Activated CD4-positive, alpha-beta T cell treated with anti-CD3 and anti-CD28 coated beads for 4 hours (primary cell): Measurements from ENCODE around the gene TNF.

Source experiments
- DNase-seq, 2 donors: peaks; one replicate each; pipeline ENCODE4 v3.0.0-alpha.2; 2020

Gene TNF

DNA sequence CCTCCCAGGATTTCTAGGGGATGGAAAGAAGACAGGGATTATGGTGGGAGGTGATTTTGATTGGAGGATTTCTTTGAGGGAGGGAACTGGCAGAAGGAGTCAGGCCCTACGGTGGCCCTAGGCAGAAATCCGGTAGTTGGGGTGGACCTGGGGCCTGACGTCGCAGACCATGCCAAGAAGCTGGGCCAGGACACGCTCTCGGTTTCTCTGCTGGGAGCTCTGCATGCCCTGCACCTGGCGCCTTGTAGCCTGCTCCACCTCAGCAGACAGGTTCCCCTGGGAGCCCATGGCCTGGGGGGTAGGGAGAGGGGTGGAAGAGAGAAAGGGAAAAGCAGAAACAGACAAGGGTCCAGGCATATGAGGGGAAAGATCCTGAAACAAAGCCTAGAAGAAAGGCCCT is 30.1 kb upstream of the TNF start:
- DNase-seq: no peak

DNA sequence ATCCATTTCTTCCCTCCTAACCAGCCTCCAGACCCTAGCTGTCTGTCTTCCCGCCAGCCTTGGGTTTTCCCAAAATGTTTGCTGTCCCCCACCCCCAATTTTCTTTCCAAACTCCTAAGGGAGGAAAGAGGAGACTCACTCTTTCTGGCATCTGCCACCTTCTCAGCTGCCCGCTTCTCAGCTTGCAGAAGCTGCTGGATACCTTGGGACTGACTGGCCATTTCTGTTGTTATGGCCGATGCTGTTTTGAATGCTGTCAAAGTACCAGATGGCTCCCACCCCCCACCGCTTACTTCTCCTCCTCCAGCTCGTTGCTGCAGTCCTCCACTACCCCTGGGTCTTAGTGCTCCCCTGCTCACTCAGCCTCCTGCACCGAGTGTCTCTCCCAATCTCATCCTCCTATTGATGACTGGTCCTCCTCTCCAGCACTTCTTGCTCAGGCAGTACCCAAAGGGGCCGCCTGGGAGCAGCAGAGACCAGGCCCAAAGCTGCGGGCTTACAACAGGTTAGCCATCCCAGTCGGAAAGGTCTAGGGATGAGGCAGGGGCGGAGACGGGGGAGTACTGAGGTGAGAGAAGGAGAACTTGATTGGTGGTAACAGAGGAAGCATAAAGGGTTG is 28.9 kb upstream of the TNF start, which contains the start of gene ATP6V1G2:
Gene ATP6V1G2, minus strand, starts transcription at position 270 of the 619 bp plus-strand sequence. Its CDS starts 49 bp downstream, at position 221.
- peak; percentile 80 to 85 for DNase-seq

DNA sequence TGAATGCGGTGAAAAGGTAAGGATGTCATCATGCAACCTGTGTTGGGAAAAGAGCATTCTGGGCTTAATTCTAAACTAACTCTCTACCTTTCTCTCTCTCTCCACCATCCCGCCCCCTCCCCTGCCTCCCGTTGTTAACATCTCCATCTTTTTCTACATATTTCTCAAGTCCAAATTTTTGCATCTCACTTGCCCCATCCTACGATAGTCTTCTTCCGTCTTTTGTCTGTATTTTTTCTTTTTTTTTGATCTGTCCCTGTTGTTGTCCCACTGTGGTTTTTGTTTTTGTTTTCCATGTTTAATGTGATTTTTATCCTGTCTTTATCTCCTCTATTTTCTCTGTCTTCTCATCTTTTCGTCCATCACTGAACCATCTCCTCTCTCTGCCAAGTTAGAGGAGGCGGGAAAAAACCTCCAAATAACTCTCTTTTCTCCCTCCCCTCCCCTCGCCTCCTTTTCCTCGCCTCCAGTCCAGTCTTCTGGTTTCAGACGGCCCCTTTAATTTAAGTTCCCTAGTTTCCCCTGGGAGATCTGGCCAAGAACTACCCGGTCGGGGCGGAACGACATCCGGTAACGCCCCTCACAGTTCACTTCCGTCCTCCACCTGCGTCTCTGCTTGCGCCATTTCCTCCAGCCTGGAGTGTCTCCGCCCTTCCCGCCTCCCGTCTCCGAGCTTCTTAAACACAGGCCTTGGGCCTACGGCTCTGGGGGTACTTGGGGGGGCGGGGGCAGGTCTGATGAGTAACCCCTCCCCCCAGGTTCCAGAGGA is 28.2 kb upstream of the TNF start, which contains the start of gene NFKBIL1:
Gene NFKBIL1, plus strand, starts transcription at position 651 of the 769 bp plus-strand sequence. Its CDS starts 87 bp downstream, at position 738.
- peak; percentile 86 to 89 for DNase-seq

DNA sequence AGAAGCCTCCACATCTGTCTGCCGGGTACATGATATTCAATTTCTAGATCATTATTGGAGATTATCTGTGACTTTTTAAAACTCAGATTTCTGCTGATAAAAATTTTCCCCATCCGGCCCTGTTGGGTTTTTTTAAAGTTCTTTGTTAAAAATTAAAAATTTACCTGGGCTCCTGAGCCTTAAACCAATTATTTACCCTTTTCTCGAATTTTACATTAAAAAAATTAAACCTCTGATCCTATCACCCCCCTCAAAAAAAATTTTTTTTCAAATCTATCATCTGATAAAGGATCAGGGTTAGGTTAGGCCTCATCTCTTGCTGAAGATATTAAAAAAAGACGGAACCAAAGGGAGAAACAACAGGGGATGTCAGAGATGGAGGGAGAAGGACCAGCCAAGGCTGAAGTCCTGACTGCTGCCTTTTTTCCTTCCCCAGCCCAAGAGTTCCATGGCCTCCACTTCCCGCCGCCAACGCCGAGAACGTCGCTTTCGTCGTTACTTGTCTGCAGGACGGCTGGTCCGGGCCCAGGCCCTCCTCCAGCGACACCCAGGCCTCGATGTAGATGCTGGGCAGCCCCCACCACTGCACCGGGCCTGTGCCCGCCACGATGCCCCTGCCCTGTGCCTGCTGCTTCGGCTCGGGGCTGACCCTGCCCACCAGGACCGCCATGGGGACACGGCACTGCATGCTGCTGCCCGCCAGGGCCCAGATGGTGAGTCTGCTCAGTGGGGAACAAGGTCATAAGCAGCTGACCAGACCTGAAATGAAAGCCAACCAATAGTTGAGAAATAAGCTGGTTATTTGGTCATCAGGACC is 27.4 kb upstream of the TNF start:
- DNase-seq: no peak

DNA sequence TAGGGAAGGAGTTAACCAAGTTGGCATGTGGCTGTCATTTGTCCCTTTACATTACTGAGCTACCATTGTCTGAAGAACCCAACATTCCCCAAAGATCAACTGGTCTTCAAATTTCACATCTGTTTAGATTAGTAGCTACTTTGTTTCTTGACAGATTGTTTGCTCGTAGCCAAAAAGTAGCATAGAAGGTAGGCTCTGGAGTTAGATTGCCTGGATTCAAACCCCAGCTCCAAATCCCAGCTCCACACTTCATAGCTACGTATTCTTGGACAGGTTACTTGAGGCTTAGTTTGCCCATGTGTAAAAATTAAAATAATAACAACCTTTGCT is 26.9 kb upstream of the TNF start:
- DNase-seq: no peak

DNA sequence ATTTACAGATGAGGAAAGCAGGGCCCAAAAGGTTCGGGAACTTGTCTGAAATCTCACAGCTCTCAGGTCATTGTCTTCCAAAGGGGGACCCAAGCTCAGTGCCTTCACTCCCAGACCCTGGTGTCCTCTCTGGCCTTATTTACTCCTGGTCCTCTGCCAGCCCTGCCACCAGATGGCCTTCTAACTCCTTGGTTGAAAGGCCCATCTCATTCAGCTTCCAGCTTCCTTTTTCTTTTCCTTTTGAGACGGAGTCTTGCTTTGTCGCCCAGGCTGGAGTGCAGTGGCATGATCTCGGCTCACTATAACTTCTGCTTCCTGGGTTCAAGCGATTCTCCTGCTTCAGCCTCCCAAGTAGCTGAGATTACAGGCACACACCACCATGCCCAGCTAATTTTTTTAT is 24.0 kb upstream of the TNF start:
- DNase-seq: peak; percentile 67 to 70

DNA sequence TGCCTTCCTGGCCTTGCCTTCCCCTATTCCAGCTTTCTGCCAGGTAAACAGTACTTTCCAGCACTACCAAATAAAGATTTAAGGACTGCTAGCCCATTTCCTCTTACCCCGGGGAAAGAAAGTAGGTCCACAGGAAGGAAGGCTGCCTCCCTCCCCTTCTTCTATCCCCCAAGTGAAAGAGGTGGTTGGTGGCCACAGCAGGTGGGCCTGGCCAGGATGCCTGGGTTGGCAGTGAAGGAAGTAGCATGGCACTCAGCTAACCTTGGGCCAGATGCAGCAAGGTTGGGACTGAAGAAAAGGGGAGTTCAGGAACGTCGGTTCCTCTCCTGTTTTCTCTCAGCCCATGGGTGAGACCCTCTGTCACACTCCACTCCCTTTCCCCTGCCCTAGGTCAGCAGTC is 19.1 kb upstream of the TNF start:
- DNase-seq: no peak

DNA sequence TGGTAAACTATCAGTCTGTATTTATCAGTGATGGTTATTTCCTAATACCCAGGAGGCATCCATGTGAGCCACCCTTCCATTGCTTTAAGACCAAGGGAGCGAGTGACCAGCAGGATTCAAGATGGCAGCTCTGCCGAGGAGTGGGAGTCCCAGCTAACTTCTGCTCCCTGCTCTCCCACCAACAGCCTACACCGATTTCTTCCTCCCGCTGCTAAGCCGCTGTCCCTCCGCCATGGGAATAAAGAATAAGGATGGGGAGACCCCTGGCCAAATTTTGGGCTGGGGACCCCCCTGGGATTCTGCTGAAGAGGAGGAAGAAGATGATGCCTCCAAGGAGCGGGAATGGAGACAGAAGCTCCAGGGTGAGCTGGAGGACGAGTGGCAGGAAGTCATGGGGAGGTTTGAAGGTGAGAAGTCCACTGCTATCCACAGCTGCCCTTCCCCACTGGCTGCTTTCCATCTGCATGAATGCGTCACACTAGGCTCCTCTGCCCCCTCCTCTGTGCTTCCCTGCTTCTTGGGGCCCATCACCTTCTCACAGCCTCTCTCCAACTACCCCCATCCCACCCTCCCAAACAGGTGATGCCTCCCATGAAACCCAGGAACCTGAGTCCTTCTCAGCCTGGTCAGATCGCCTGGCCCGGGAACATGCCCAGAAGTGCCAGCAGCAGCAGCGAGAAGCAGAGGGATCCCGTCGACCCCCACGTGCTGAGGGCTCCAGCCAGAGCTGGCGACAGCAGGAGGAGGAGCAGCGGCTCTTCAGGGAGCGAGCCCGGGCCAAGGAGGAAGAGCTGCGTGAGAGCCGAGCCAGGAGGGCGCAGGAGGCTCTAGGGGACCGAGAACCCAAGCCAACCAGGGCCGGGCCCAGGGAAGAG is 17.7 kb upstream of the TNF start:
- DNase-seq: no peak

DNA sequence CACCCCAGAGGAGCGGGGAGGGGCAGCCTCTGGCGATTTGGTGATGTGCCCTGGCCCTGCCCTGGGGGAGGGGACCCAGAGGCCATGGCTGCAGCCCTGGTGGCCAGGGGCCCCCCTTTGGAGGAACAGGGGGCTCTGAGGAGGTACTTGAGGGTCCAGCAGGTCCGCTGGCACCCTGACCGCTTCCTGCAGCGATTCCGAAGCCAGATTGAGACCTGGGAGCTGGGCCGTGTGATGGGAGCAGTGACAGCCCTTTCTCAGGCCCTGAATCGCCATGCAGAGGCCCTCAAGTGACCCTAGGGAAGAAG is 17.1 kb upstream of the TNF start:
- no peak for DNase-seq

DNA sequence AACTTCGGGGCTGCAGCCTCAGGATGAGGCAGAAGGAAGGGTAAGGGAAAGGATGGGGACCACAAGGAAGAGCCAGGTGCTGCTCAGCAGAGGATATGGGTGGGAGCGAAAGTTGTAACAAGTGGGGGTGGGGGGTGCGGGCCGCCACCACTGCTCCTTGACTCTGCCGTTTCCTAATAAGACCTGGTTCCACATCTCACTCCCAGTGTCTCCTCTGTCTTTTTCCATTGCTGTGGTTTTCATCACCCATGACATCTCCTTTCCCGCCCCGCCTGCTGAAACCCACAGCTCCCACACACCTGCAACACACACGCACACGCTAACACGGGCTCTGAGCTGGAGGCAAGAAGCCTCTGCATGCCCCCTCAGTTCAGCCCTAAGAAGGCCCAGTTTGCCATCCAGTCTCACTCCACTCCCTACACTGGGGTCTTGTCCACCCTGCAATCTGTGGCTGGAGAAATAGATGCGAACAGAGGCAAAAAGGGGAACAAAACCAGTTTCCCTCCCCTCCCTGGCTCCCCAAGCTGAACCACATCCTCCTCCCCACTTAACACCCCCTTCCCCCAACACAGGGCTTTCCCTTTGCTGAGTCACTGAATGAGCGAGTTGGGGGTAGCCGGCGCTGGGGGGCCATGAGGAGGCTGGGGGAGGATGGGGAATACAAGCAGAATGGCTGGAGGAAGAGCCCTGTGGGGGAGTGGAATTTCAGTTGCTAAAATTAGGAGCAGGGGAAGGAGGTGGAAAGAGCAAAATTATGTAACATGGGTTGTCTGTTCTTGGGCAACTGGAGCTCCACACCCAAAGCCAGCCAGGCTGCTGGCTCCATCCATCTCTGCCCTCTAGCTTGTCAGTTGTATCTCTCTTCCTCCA is 16.5 kb upstream of the TNF start:
- peak; percentile 72 to 81 for DNase-seq

DNA sequence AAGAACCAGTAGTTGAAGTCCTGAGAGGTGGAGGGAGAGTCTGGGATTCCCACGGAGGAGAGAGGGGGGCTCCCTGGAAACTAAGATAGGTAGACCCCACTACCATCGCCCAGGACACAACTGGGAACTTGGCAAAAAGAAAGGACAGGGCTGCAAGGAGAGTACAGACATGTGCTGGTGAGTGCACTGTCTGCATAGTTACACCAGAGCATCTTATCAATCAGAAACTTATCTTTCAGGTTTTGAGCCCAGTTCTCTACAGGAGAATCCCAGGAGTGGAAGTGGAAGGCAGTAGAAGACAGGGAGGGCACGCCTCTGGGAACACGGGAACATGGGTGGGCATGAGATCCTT is 15.8 kb upstream of the TNF start:
- no peak for DNase-seq

DNA sequence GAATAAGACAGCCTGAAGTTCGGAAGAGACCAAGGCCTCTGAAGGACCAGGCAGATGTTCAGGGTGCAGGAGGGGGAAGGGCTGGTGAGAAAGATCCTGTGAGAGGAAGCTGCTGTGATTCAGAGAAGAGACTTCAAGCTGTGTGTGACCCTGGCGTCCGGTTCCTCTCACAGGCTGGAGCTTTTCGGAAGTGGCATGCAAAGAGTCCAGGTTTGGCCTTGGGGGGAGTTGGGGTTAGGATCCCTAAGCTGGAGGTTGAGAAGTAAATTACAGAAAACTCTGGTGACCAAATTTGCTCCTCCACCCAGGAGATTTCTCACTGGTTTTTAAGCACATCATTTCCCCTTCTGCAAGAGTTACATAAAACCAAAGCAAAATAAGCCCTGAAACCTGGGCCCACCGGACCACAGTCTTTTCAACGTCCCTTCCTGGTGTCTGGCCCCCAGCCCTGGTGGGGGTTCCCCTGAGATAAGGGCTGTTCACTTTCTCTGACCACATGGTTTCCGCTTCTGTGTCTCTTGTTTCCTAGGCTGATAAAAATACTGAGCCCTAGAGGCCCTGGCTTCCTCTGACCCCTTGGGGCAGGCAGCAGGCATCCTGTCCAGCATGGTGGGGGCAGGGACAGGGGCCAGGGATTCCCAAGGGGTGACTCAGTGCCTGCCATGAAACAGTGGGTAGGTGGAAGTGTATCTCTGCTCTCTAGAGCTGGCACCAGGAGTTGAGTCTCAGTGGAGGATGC is 15.2 kb upstream of the TNF start:
- peak; percentile 44 to 57 for DNase-seq

DNA sequence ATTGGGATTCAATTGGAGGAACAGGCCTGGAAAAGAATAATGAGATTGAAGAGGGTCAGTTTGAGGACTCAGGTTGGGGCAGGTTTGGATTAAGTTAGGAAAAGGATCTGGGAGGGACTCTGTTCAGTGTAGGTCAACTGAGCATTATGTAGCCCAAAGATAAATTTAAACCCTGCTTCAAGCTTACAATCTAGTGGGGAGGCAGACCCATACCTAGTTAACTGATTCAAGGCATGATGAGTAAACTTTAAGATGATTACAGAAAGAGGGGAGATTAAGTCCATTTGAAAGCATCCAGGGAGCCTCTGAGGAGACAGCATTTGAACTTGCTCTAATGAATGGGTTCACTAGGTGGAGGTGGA is 14.7 kb upstream of the TNF start:
- no peak for DNase-seq

DNA sequence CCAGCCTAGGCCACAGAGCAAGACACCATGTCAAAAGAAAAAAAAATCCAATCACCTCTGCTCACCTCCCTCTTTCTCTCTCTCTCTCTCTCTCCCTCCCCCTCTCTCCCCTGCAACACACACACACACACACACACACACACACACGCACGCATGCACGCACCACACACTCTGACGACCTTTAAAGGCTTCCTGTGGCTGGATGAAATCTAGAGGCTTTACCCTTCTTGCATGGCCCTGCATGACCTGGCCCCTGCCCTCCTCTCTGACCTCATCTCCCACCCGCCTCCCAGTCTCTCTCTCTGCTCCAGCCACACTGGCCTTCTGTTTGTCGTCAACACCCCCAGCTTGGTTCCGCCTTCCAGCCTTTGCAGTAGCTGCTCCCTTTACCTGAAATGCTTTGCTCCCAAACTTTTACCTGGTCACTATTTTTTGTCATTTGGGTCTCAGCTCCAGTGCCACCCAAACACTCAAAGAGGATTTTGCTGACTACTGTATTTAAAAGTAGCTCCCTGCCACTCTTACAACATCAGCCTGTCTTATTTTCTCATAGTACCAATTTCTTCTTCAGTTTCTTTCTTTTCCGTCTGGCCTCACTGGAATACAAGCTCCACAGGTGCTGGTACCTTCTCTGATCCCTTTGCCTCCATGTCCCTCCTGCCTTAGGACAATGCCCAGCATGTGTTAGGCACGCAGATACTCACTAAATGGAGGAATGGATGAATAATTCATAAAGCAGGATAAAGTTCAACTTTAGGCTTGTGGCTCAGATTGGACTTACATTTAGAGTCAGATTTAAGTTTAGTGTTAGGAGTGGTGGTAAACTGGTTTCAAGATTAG is 7.6 kb upstream of the TNF start:
- no peak for DNase-seq

DNA sequence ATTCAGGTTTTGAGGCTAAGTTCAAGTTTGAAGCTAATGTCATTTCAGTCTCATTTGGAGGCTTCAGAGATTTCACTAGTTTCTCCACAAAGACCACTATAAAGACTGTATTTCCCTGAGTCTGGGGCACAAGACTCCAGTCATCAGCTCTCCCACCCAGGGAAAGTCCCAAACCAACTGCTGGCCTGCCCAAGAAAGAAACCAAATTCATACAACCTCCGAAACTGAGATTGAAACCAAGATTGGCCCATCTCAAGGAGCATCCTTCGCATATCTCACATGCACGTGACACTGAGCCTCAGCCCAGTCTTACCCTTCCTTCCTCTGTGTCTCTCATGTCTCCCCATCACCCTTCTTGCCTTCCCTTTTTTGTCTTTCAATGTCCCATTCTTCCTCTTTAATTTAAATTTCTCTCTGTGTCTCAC is 6.8 kb upstream of the TNF start:
- peak; percentile 68 to 71 for DNase-seq

DNA sequence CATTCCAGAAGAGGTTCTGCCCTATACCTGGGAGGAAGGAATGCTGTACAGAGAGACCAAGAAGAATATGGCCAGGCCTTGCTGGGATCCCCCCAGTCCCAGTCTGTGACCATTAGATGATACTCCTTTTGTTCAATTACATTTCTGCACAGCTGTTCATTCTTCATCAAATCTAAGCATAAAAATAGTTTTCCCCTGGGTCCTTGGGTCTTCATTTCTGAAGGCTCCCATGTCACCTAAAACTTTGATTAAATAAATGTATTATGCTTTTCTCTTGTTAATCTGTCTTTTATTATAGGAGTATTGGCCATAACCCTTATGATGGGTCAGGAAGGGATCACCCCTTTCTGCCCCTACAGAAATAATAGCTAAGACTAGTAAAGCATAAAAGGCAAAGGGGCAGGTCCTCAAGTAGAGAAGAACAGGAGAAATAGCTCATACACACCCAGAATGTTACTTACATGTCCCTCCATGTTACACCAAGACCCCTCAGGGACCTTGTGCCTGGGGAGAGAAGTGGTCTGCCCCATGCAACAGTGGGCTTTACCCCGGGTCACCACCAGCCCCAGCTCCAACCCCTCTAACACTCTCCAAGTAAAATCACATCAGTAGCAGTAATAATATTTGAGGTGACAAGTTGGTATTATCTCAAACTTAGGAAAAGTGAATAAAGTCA is 5.4 kb upstream of the TNF start:
- DNase-seq: no peak

DNA sequence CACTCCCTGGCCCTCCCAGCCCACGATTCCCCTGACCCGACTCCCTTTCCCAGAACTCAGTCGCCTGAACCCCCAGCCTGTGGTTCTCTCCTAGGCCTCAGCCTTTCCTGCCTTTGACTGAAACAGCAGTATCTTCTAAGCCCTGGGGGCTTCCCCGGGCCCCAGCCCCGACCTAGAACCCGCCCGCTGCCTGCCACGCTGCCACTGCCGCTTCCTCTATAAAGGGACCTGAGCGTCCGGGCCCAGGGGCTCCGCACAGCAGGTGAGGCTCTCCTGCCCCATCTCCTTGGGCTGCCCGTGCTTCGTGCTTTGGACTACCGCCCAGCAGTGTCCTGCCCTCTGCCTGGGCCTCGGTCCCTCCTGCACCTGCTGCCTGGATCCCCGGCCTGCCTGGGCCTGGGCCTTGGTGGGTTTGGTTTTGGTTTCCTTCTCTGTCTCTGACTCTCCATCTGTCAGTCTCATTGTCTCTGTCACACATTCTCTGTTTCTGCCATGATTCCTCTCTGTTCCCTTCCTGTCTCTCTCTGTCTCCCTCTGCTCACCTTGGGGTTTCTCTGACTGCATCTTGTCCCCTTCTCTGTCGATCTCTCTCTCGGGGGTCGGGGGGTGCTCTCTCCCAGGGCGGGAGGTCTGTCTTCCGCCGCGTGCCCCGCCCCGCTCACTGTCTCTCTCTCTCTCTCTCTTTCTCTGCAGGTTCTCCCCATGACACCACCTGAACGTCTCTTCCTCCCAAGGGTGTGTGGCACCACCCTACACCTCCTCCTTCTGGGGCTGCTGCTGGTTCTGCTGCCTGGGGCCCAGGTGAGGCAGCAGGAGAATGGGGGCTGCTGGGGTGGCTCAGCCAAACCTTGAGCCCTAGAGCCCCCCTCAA is 3.1 kb upstream of the TNF start, which contains the start of gene LTA:
Gene LTA, plus strand, starts transcription at position 249 of the 871 bp plus-strand sequence. Its CDS starts 454 bp downstream, at position 703.
- DNase-seq: peak; percentile 69 to 82
